Renal cortical epithelial cell (primary cell): ENCODE measurements around the gene GPR171. TPM values are rescaled to one million over a fixed set of nuclear protein-coding genes. Genes with fewer than 3 reads are reported as not detected.

Source experiments
- DNase-seq: peaks from one replicate; pipeline ENCODE4 v3.0.0-alpha.2; 2011; ENCODE audit warnings: low read depth
- total RNA-seq: library from RNA; depleted of rRNA; stranded (reverse); fragments of >200 nt; gene quantifications from 2 replicates; pipeline ENCODE4 v1.2.3, GENCODE V29; 2014

GPR171 gene
- total RNA-seq, 1 donor from 2014 or later: not detected

DNA sequence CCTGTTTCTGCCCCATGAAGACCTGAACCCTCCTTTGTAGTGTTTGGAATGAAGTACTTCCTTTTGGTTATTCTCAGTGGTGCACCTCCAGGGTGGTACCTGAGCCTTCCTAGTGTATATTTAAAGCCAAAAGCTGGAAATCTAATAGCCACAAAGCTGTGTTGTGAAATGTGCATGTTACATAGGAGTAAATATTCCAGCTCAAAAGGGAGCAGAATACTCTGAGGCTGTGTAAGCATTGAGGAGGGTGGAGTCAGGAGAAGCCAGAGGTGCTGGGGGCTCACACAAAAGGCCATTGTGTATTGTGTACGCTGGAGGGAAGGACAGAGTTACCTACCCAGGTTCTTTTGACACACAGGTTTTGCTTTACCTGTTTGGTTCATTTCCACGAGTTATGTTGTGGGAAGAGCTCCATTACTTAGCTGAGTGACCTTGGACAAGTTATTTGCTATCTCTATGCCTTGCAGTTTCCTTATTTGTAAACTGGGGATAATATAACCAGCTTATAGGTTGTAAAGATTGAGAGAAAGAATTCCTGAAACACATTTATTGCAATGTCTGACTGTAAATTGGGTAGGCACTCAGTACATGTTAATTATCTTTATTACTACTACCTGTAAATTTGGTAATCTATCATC lies 24.7 kb downstream of the GPR171 start:
- no peak for DNase-seq

DNA sequence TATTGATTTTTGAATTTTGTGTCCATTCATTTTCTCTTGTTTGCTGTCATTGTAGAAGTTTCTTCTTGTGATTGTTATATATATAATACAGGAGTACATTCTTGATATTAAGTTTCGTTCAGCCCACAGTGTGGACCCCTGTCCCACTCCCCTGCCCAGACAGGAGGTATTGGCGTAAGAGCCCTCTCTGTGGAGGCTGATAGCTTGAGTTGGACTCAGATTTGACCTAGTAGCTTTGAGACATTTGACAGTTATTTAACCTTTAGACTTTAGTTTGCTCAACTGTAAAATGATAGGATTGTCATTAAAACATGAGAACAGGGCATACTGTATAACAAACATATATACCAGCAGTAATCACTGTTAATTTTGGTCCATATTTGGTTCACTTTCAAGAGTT lies 27.1 kb downstream of the GPR171 start:
- no peak for DNase-seq

- no peak for DNase-seq
Measured at GRCh38 chr3:151174351-151174750, 28.7 kb downstream of the GPR171 start.

GRCh38 chr3:151171145-151171757 lies 31.8 kb downstream of the GPR171 start:
- no peak for DNase-seq

DNA sequence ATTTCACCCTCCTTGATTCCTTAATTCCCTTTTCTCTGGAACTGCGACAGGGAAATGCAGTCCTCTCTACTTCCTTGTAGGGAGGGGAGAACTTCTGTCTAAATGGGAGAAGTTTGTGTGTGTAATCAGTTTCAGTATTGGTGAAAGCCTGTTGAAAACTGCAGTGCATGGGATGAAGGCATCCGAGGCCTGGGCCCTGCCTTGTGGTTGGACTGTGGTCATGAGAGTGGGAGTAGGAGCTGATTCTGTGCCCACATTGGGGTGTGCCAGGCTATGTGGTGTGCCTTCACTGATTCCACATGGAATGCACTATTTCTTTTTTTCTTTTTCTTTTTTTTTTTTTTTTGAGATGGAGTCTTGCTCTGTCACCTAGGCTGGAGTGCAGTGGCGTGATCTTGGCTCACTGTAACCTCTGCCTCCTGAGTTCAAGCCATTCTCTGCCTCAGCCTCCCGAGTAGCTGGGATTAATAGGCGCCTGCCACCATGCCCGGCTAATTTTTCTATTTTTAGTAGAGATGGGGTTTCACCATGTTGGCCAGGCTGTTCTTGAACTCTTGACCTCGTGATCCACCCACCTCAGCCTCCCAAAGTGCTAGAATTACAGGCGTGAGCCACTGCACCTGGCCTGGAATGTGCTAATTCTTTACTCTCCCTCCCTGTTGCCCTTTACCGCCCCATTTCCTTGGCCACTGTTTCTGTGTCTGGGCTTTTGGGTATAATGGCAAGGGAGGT lies 32.9 kb downstream of the GPR171 start:
- peak; percentile 66 for DNase-seq

DNA sequence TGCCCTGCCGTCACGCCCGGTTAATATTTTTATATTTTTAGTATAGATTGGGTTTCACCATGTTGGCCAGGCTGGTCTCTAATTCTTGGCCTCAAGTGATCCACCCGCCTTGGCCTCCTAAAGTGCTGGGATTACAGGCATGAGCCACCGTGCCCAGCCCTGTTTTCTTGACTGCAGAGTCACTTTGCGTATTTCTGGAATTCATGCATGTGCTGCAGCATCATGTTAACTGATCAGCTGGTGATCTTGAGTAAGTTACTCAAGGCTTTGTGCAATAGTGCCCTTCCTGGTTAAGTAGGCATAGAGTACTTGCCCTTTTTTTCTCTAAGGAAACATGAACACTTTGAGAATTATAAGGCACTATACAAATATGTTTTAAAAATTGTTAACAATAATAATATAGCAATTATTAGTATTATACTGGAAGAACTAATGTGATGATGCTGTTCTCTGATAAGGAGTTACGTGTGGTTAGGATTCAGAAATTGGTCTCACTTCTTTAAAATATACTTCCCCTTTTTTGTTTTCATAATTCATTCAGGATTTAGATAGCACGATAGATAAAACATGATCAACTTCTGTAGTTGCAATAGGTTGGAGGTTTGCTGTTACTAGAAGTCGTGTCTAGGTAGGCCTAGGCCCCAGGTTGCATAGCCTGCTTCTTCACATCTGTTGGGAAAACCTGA lies 33.6 kb downstream of the GPR171 start:
- peak; percentile 32 for DNase-seq

GRCh38 chr3:151168269-151169094 lies 34.5 kb downstream of the GPR171 start:
- DNase-seq: peak; percentile 49

DNA sequence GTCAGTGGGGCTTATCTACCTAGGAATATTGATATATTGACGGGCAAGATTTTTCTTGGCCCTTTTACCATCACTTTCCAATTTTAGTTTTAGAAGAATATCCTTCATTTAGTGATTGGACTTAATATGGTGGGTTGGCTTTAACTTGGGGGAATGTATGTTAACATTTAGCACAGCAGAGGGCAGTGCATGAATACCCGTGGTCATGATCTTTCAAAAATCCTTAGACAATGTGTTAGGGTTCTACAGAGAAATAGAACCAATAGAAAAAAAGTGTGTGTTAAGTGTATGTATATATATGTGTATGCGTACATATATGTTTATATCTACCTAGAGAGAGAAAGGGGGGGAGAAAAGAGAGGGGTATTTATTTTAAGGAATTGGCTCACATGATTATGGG lies 36.9 kb downstream of the GPR171 start:
- DNase-seq: no peak

DNA sequence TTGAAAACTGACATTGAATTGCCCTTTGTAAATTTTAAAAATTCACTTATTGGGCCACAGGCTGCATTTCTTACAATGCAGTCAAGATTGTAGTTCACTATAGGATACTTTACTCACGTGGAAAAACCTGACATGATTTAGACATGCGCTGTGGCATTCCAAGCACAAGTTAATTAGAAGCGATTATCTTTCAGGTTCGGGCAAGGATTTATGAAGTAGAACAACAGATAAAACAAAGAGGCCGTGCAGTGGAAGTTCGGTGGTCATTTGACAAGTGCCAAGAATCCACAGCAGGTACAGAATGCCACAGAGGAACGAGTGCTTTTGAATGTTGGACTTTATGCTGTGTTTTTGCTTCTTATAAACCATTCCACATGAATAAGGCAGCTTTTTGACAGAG lies 37.8 kb downstream of the GPR171 start:
- no peak for DNase-seq

DNA sequence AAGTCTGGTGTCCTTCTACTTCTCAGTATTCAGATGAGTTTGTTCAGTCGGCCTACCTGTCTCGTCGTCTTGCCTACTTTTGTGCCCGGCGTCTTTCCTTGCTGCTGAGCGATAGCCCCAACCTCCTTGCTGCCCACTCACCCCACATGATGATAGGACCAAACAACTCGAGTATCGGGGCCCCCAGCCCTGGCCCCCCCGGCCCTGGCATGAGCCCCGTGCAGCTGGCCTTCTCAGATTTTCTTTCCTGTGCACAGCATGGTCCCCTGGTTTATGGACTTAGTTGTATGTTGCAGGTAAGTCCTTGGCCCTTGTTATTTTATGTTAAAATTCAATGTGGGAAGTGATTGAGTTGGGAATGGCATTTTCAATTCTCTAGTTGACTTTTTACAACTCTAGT lies 43.2 kb downstream of the GPR171 start:
- DNase-seq: no peak

DNA sequence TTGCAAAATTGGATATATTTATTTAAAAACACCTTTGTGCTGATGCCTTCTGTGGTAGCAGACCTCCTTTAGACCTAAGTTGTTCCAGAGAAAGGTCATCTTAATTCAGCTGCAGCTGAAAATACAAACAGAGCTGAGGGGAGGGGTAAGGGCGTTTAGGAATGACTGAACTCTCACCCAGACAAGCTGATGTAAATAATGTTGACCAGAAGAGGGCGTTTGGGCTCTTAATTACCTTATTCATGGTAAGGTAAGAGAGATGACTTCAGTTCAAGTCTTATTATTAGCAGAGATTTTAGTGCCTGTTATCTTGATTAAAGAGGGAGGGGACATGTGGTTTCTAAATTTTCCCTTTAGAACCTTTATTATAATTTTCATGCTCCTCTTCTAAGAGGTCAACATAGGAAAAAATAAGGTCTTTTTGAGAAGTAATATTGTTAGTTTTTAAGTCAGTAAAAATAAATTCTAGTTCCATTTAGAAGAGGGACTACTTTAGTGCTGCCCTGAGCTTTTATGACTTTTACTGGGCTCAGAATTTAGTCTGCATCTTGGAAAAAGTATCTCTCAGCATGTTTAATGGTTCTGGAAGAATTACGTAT lies 46.3 kb downstream of the GPR171 start:
- peak; percentile 77 for DNase-seq

GRCh38 chr3:151155409-151156128 lies 47.4 kb downstream of the GPR171 start:
- no peak for DNase-seq

GRCh38 chr3:151154566-151154965 lies 48.5 kb downstream of the GPR171 start:
- no peak for DNase-seq

DNA sequence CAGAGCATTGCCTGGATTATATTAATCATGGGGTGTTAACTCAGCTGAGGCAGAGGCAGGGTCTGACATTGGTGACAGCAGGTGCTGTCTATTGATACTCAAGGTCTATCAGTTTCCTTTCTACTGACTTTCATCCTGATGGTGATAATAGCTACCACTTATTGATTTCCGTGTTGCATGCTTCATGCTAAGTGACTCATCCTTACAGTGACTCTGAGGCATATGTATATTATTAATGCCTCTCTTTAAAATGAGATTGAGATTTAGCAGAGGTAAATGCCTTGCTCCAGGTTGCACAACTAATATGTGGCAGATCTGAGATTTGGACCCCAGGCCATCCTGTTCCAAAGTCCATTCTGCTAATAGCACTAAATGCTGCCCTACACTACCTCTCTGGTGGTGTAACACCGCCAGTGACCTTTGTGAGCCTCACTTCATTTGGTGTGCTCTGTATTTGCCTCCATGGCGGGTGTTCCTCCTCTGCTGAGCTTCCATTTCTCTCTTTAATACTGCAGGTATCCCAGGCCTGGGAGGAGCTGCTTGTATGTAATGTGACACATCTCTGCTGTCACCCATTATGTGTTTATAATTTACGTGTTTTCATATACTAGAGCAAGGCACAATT lies 50.4 kb downstream of the GPR171 start:
- no peak for DNase-seq

Other genes starting within 250 kb of the GPR171 start
- gene CLRN1, start 230.5 kb downstream of the GPR171 start, total RNA-seq: not detected in 2 replicates
- gene MED12L, start 117.6 kb downstream of the GPR171 start, total RNA-seq: under 0.01 and 0.30 TPM in 2 replicates
- not detected in 2 replicates for gene P2RY14, start 75.3 kb upstream of the GPR171 start, total RNA-seq
- gene GPR87, start 113.6 kb upstream of the GPR171 start, total RNA-seq: 10.0 and 37.5 TPM in 2 replicates
- gene P2RY13, start 126.3 kb upstream of the GPR171 start, total RNA-seq: not detected in 2 replicates
- not detected in 2 replicates for gene P2RY12, start 181.5 kb upstream of the GPR171 start, total RNA-seq